Measurements from ENCODE around the gene MEIS1. TPM values are rescaled to one million over a fixed set of nuclear protein-coding genes. Genes with fewer than 3 reads are reported as not detected.
A peak's percentile ranks its signal among the peaks of the same experiment; 100 is the strongest.

Gene MEIS1
- total RNA-seq, 4 donors from 2014 or later: 25.9 to 129 (median 28.8) TPM

DNA sequence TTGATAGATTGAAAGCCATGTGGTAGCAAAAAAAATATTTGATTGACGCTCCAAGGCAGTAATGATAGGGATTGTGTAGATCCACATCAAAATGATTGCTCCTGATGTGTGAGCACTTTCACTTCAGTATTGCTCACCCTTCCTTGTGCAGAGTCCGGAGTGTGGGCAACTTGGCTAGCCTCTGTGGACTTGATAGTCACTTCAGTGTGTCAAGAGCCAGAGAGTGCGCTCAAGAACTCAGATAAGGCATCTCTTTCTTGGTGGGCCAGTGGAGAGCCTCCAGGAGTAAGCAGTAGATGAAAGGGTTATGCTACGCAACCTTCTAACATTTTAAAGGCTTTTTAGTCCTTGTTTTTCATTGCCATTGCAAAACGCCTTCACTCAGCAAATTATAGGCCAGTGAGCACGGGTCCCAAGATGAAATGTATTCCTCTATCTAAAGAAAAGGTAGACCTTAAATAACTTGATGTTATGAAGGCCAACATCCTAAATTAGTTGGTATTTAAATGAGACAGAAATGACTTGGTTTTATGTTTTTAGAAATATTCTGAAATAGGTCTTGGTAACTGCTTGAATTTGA is 84.4 kb downstream of the MEIS1 start:
- intact Hi-C loops (cut with DNase I; ENCODE audit: low total_unique reads): no loop called here
- no peak for DNase-seq
- no peak overlapping the region for H3K27ac ChIP-seq
- no peaks in the 10 kb centered on the region for H3K9me3 ChIP-seq
- TF ChIP-seq POLR2A (IDR thresholded peaks at IDR 0.05) (no peak), EP300 (IDR thresholded peaks at IDR 0.05; ENCODE audit: low read depth) (no peak), POLR2AphosphoS5 (IDR thresholded peaks at IDR 0.05) (no peak)
- TF ChIP-seq, protein P1, sequence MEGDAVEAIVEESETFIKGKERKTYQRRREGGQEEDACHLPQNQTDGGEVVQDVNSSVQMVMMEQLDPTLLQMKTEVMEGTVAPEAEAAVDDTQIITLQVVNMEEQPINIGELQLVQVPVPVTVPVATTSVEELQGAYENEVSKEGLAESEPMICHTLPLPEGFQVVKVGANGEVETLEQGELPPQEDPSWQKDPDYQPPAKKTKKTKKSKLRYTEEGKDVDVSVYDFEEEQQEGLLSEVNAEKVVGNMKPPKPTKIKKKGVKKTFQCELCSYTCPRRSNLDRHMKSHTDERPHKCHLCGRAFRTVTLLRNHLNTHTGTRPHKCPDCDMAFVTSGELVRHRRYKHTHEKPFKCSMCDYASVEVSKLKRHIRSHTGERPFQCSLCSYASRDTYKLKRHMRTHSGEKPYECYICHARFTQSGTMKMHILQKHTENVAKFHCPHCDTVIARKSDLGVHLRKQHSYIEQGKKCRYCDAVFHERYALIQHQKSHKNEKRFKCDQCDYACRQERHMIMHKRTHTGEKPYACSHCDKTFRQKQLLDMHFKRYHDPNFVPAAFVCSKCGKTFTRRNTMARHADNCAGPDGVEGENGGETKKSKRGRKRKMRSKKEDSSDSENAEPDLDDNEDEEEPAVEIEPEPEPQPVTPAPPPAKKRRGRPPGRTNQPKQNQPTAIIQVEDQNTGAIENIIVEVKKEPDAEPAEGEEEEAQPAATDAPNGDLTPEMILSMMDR (IDR thresholded peaks at IDR 0.05): no peak
- no peaks in the 10 kb centered on the region for H3K27me3 ChIP-seq
- no peak overlapping the region for H3K4me3 ChIP-seq
- peaks cover 0 to 8% (median 4%) of the 10 kb centered on the region in 4 donors for H3K4me1 ChIP-seq
- no peaks in the 10 kb centered on the region for H3K36me3 ChIP-seq
- in situ Hi-C loops (cut with MboI; ENCODE audit: low pct_ligation_motif_present in 1 of 4, low pct_unique_long_range_greater_than_20kb in 1 of 4, low sequenced_read_pairs in 3 of 4): no loop called here
- 83 to 89% methylated on average over 5 to 6 of the region's 6 CpGs for WGBS, 2 donors (ENCODE audit: low coverage in 1 of 2)

DNA sequence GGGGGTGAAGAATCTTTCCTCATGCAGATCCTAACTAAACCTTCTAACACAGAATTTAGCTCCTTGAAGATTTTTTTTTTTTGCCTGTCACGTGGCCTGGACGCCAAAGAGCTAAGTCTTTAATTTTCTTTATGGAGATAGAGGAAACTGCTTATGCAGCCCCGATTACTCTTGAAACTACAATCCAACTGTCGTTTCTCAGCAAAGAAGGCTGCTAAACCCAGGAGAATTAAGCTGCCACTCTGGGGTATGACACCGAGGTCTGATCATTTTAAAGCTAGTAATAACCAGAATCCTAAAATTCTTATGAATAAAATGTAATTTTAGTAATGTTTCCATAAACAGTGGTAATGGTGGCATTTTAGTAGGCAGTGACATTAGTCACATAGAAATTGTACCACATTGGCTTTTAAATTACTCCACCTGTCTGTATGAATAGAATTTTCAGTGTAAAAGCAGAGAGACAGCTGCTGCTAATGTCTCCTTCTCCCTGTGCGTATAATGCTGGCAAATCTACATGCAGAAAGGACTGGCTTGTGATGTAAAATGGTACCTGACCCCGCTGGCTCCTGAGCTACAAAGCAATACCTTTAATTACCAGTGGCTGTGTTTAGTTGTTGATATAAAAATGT is 86.5 kb downstream of the MEIS1 start:
- intact Hi-C loops (cut with DNase I; ENCODE audit: low total_unique reads) (no loop called here), in situ Hi-C loops (cut with MboI; ENCODE audit: low pct_ligation_motif_present in 1 of 4, low pct_unique_long_range_greater_than_20kb in 1 of 4, low sequenced_read_pairs in 3 of 4) (no loop called here)
- peaks cover 0 to 13% (median 6%) of the 10 kb centered on the region in 4 donors for H3K4me1 ChIP-seq
- no peak overlapping the region for H3K27ac ChIP-seq
- no peaks in the 10 kb centered on the region for H3K27me3 ChIP-seq
- WGBS, 2 donors (ENCODE audit: low coverage in 1 of 2): 63 to 64% methylated on average over 7 of the region's 7 CpGs
- H3K36me3 ChIP-seq: no peaks in the 10 kb centered on the region
- TF ChIP-seq EP300 (IDR thresholded peaks at IDR 0.05; ENCODE audit: low read depth): no peak
- no peak for TF ChIP-seq POLR2A (IDR thresholded peaks at IDR 0.05)
- TF ChIP-seq, protein P1 (IDR thresholded peaks at IDR 0.05): no peak
- no peak for TF ChIP-seq POLR2AphosphoS5 (IDR thresholded peaks at IDR 0.05)
- H3K4me3 ChIP-seq: no peak overlapping the region
- no peaks in the 10 kb centered on the region for H3K9me3 ChIP-seq
- DNase-seq: no peak

DNA sequence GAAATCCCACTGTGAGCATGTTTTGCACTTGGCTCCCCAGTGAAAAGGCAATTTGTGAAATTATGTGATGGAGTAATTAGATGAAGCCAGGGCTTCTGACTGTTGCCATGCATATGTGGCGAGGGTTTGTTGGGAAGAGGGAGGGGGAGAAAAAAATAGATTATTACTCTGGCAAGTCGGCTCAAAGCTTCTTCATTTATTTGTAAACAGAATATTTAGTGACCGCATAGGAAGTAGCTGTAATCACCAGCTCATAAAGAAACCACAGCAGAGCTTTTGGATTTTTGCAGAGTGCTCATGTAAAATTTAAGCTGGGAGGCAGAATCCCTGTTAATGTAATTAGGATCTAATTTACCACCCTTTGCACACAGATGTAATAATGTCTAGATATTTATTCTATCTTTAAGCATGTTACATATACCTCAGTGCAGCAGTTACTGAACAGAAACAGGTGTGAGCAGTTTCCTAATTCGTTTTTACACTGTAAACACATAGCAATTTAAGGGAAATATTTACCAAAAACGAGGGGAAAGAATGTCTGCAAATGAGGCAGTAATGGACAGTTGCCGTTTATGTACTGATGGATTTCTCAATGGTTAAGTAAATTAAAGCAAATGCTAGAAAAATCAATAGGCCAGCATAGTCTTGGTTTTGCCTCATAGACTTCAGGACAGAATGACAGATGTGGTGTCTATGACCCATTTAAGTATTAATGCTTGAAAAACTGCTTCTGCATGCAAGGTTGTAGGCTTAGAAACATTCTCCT is 87.9 kb downstream of the MEIS1 start:
- Histone ChIP-seq H3K9me3 (no peaks in the 10 kb centered on the region), H3K36me3 (no peaks in the 10 kb centered on the region), H3K4me1 (peaks cover 0 to 19% (median 6%) of the 10 kb centered on the region in 4 donors), H3K27ac (peak overlapping the region in 1 of 4 donors; percentile 21), H3K27me3 (no peaks in the 10 kb centered on the region), H3K4me3 (no peak overlapping the region)
- TF ChIP-seq EP300 (IDR thresholded peaks at IDR 0.05; ENCODE audit: low read depth): no peak
- no peak for TF ChIP-seq POLR2A (IDR thresholded peaks at IDR 0.05)
- TF ChIP-seq, protein P1 (IDR thresholded peaks at IDR 0.05): no peak
- no peak for TF ChIP-seq POLR2AphosphoS5 (IDR thresholded peaks at IDR 0.05)
- in situ Hi-C loops (cut with MboI; ENCODE audit: low pct_ligation_motif_present in 1 of 4, low pct_unique_long_range_greater_than_20kb in 1 of 4, low sequenced_read_pairs in 3 of 4): no loop called here
- no peak for DNase-seq
- intact Hi-C loops (cut with DNase I; ENCODE audit: low total_unique reads): no loop called here
- 27 to 29% methylated on average over 6 of the region's 6 CpGs for WGBS, 2 donors (ENCODE audit: low coverage in 1 of 2)

DNA sequence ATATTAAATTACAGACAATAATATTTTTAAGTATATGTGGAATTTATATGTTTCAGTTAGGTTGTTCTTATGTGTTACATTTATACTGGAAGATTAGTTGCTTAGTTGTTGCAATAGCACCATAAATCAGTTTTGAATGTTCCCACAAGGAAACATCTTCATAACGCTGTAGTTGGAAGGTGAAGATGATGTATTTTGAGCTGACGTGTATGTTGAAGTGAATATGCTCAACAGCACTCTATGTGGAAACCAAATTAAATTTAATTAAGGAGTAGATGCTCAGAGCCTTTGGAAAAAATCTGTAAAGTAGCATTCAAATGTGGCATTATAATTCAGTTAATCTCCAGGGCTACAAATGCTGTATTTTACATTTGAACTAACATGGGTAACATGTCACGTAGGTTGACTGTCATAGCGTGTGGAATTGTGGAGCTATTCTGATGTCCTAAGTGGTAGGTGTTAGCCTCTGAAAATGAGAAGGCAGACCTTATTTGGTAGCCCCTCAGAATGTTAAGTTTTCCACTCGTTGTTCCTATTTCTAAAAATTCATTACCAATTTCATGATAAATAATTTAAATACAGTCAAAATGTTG is 88.5 kb downstream of the MEIS1 start:
- TF ChIP-seq POLR2A (IDR thresholded peaks at IDR 0.05): no peak
- TF ChIP-seq POLR2AphosphoS5 (IDR thresholded peaks at IDR 0.05): no peak
- TF ChIP-seq, protein P1 (IDR thresholded peaks at IDR 0.05): no peak
- TF ChIP-seq EP300 (IDR thresholded peaks at IDR 0.05; ENCODE audit: low read depth): no peak
- WGBS, 2 donors (ENCODE audit: low coverage in 1 of 2): 70 to 80% methylated on average over 5 of the region's 5 CpGs
- intact Hi-C loops (cut with DNase I; ENCODE audit: low total_unique reads) (no loop called here), in situ Hi-C loops (cut with MboI; ENCODE audit: low pct_ligation_motif_present in 1 of 4, low pct_unique_long_range_greater_than_20kb in 1 of 4, low sequenced_read_pairs in 3 of 4) (no loop called here)
- H3K4me1 ChIP-seq: peaks cover 0 to 19% (median 6%) of the 10 kb centered on the region in 4 donors
- no peak overlapping the region for H3K4me3 ChIP-seq
- DNase-seq: no peak
- H3K27me3 ChIP-seq: no peaks in the 10 kb centered on the region
- peak overlapping the region in 1 of 4 donors; percentile 18 for H3K27ac ChIP-seq
- no peaks in the 10 kb centered on the region for H3K9me3 ChIP-seq
- H3K36me3 ChIP-seq: no peaks in the 10 kb centered on the region

Data from transverse colon (tissue), 4 donors.